H9 (cell line): Measurements from ENCODE around the gene SULT2B1. TPM values are rescaled to one million over a fixed set of nuclear protein-coding genes. Genes with fewer than 3 reads are reported as not detected.

Experiments
- DNase-seq: peaks from one replicate; pipeline ENCODE4 v3.0.0-alpha.2; 2017
- H2AFZ ChIP-seq: one replicate; pipeline ENCODE4 v1.6.1; 2013; ENCODE audit warnings: mild to moderate bottlenecking, low read length, control low read depth, moderate library complexity
- H2AK5ac ChIP-seq: 2 replicates; pipeline ENCODE4 v1.6.1; 2013; ENCODE audit warnings: low read length, control low read depth, mixed read lengths; ENCODE audit not compliant: insufficient read length
- H2BK120ac ChIP-seq: one replicate; pipeline ENCODE4 v1.6.1; 2013; ENCODE audit warnings: low read depth, mild to moderate bottlenecking, low read length, control low read depth, inconsistent platforms; ENCODE audit not compliant: poor library complexity, severe bottlenecking
- H2BK12ac ChIP-seq: 2 replicates; pipeline ENCODE4 v1.6.1; 2013; ENCODE audit warnings: low read length, control low read depth, mixed read lengths, low read depth; ENCODE audit not compliant: insufficient read length
- H2BK15ac ChIP-seq: 2 replicates; pipeline ENCODE4 v1.6.1; 2013; ENCODE audit warnings: low read depth, low read length, control low read depth
- H2BK20ac ChIP-seq: one replicate; pipeline ENCODE4 v1.6.1; 2013; ENCODE audit warnings: low read depth, mild to moderate bottlenecking, low read length, control low read depth, inconsistent platforms; ENCODE audit not compliant: poor library complexity, severe bottlenecking
- H2BK5ac ChIP-seq: 2 replicates; pipeline ENCODE4 v1.6.1; 2013; ENCODE audit warnings: low read length, control low read depth, mixed read lengths; ENCODE audit not compliant: insufficient read length
- H3K14ac ChIP-seq: 2 replicates; pipeline ENCODE4 v1.6.1; 2013; ENCODE audit warnings: low read length, control low read depth; ENCODE audit not compliant: insufficient read depth
- H3K18ac ChIP-seq: 2 replicates; pipeline ENCODE4 v1.6.1; 2013; ENCODE audit warnings: low read depth, mild to moderate bottlenecking, mixed read lengths, low read length, control low read depth; ENCODE audit not compliant: insufficient read length
- H3K23ac ChIP-seq: 2 replicates; pipeline ENCODE4 v1.6.1; 2013; ENCODE audit warnings: low read length, control low read depth, mixed read lengths, low read depth; ENCODE audit not compliant: insufficient read length
- H3K23me2 ChIP-seq: 2 replicates; pipeline ENCODE4 v1.6.1; 2013; ENCODE audit warnings: low read depth, mild to moderate bottlenecking, mixed read lengths, low read length, control low read depth; ENCODE audit not compliant: insufficient read length, poor library complexity, severe bottlenecking
- H3K27ac ChIP-seq: 2 replicates; pipeline ENCODE4 v1.5.1; 2013; ENCODE audit warnings: low read length, control low read depth, mixed read lengths, low read depth; ENCODE audit not compliant: insufficient read length
- H3K27me3 ChIP-seq: 2 replicates; pipeline ENCODE4 v1.6.1; 2013; ENCODE audit warnings: low read length, control low read depth, inconsistent platforms; ENCODE audit not compliant: insufficient read depth
- H3K4ac ChIP-seq: 2 replicates; pipeline ENCODE4 v1.6.1; 2013; ENCODE audit warnings: low read depth, mild to moderate bottlenecking, control low read depth, inconsistent platforms, low read length, moderate library complexity
- H3K4me1 ChIP-seq: 2 replicates; pipeline ENCODE4 v1.6.1; 2013; ENCODE audit warnings: low read length, control low read depth, inconsistent platforms; ENCODE audit not compliant: insufficient read depth
- H3K4me2 ChIP-seq: 2 replicates; pipeline ENCODE4 v1.6.1; 2013; ENCODE audit warnings: low read length, control low read depth, mixed read lengths; ENCODE audit not compliant: insufficient read length, insufficient read depth
- H3K56ac ChIP-seq: 2 replicates; pipeline ENCODE4 v1.6.1; 2013; ENCODE audit warnings: low read depth, mild to moderate bottlenecking, mixed read lengths, low read length, control low read depth; ENCODE audit not compliant: insufficient read length
- H3K79me1 ChIP-seq: 2 replicates; pipeline ENCODE4 v1.6.1; 2013; ENCODE audit warnings: low read depth, mild to moderate bottlenecking, moderate library complexity, low read length, control low read depth, inconsistent platforms; ENCODE audit not compliant: insufficient read depth, poor library complexity, severe bottlenecking
- H3K79me2 ChIP-seq: 2 replicates; pipeline ENCODE4 v1.6.1; 2013; ENCODE audit warnings: low read length, control low read depth, inconsistent platforms; ENCODE audit not compliant: insufficient read depth
- H3K9ac ChIP-seq: 2 replicates; pipeline ENCODE4 v1.6.1; 2013; ENCODE audit warnings: low read length, control low read depth, mixed read lengths; ENCODE audit not compliant: insufficient read length; ENCODE audit errors: extremely low read depth
- H3K9me3 ChIP-seq: one replicate; pipeline ENCODE4 v1.6.1; 2013; ENCODE audit warnings: low read depth, low read length, inconsistent platforms; ENCODE audit not compliant: control insufficient read depth
- H3T11ph ChIP-seq: one replicate; pipeline ENCODE4 v1.6.1; 2013; ENCODE audit warnings: mild to moderate bottlenecking, low read length, control low read depth, inconsistent platforms
- H4K20me1 ChIP-seq: one replicate; pipeline ENCODE4 v1.6.1; 2013; ENCODE audit not compliant: control insufficient read depth, insufficient read length, insufficient read depth
- H4K5ac ChIP-seq: 2 replicates; pipeline ENCODE4 v1.6.1; 2013; ENCODE audit warnings: low read depth, mild to moderate bottlenecking, mixed read lengths, low read length, control low read depth; ENCODE audit not compliant: insufficient read length
- H4K8ac ChIP-seq: replicated peaks from 2 replicates; pipeline ENCODE4 v1.6.1; 2013; ENCODE audit warnings: low read length, control low read depth, mixed read lengths, low read depth; ENCODE audit not compliant: insufficient read length
- H4K91ac ChIP-seq: 2 replicates; pipeline ENCODE4 v1.6.1; 2013; ENCODE audit warnings: low read depth, mild to moderate bottlenecking, moderate library complexity, mixed read lengths, low read length, control low read depth; ENCODE audit not compliant: insufficient read length
- H3K27ac Mint-ChIP-seq, 3 experiments: 2 replicates in 2 of 3; 3 replicates in 1 of 3; pipeline ENCODE4 v1.8.0; 2020 to 2021; ENCODE audit warnings: mixed read lengths in 3 of 3, mild to moderate bottlenecking in 1 of 3, moderate library complexity in 1 of 3
- H3K27me3 Mint-ChIP-seq: 2 replicates; pipeline ENCODE4 v1.8.0; 2021; ENCODE audit warnings: low read depth, mild to moderate bottlenecking, moderate library complexity, mixed read lengths
- H3K36me3 Mint-ChIP-seq, 3 experiments: 2 replicates in 2 of 3; 3 replicates in 1 of 3; pipeline ENCODE4 v1.8.0; 2020 to 2021; ENCODE audit warnings: low read depth in 3 of 3, mixed read lengths in 3 of 3; ENCODE audit not compliant: insufficient read depth in 1 of 3
- H3K4me1 Mint-ChIP-seq, 2 experiments: 2 replicates each; pipeline ENCODE4 v1.8.0; 2020; ENCODE audit warnings: mixed read lengths in 2 of 2
- H3K4me3 Mint-ChIP-seq, 2 experiments: 2 replicates in 1 of 2; 3 replicates in 1 of 2; pipeline ENCODE4 v1.8.0; 2020 to 2021; ENCODE audit warnings: mild to moderate bottlenecking in 2 of 2, mixed read lengths in 2 of 2, moderate library complexity in 1 of 2
- H3K9me3 Mint-ChIP-seq, 2 experiments: 2 replicates in 1 of 2; 3 replicates in 1 of 2; pipeline ENCODE4 v1.8.0; 2020; ENCODE audit warnings: mild to moderate bottlenecking in 2 of 2, mixed read lengths in 2 of 2, moderate library complexity in 1 of 2
- WGBS: extraction: QIAGEN DNeasy Blood & Tissue Kit; methylation state at CpG from one replicate; pipeline ENCODE4 v1.1.7; 2013; ENCODE audit warnings: missing lambda C conversion rate, low lambda C conversion rate, mixed read lengths; ENCODE audit not compliant: insufficient read length; ENCODE audit errors: extremely low coverage; 5-methylcytosine and 5-hydroxymethylcytosine counted together
- total RNA-seq: library from RNA; stranded (reverse); gene quantifications from 2 replicates; pipeline ENCODE4 v1.2.1, GENCODE V29; 2021
- TF ChIP-seq, protein P1 (sequence below): fragments of 200-600 bp; sonication (generic); conservative IDR thresholded peaks from 3 replicates; pipeline ENCODE4 v1.8.0; 2021; ENCODE audit warnings: antibody characterized with exemption, mild to moderate bottlenecking

The SULT2B1 gene
- total RNA-seq, 1 experiment from 2014 or later: 1.7 TPM

DNA sequence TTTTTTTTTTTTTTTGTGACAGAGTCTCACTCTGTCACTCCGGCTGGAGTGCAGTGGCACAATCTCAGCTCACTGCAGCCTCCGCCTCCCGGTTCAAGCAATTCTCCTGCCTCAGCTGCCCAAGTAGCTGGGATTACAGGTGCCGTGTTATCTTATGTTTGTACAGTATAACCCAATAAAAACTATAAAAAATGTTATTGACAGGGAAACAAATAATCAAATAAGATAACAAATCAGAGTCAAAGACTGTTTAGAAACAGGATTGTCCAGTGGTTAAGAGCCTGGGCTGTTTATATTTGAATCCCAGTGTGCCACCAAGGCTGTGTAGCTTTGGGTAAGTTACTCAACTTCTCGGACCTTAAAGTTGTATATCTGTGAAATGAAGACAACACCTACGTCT is 21.2 kb upstream of the SULT2B1 start:
- Mint-ChIP-seq H3K27ac (no peak overlapping the region), H3K36me3 (peaks cover 14 to 31% (median 18%) of the 10 kb centered on the region in 3 experiments), H3K9me3 (peaks cover 31 to 34% of the 10 kb centered on the region in 2 experiments), H3K4me1 (peaks cover 3 to 9% of the 10 kb centered on the region in 2 experiments), H3K27me3 (peaks cover 1% of the 10 kb centered on the region; the same call in 1 of the 2 replicates), H3K4me3 (no peak overlapping the region)
- H3K27ac ChIP-seq: no peak overlapping the region
- no peak overlapping the region for H2BK20ac ChIP-seq
- no peak overlapping the region; the same call in 1 of the 2 replicates for H2BK15ac ChIP-seq
- no peaks in the 10 kb centered on the region for H3K9me3 ChIP-seq
- H2AFZ ChIP-seq: no peak overlapping the region
- no peak overlapping the region for H4K5ac ChIP-seq
- no peak overlapping the region for H3T11ph ChIP-seq
- H3K23me2 ChIP-seq: no peaks in the 10 kb centered on the region
- no peaks in the 10 kb centered on the region for H3K79me1 ChIP-seq
- no peaks in the 10 kb centered on the region for H3K27me3 ChIP-seq
- H4K20me1 ChIP-seq: no peaks in the 10 kb centered on the region
- no peak overlapping the region for H3K18ac ChIP-seq
- no peak for DNase-seq
- no peak overlapping the region for H4K91ac ChIP-seq
- no peak overlapping the region for H3K56ac ChIP-seq
- H2AK5ac ChIP-seq: no peak overlapping the region
- no peak overlapping the region for H3K9ac ChIP-seq
- H3K4ac ChIP-seq: no peak overlapping the region
- no peaks in the 10 kb centered on the region; the same call in 1 of the 2 replicates for H3K4me1 ChIP-seq
- no peak overlapping the region for H3K14ac ChIP-seq
- no CpG with 5 or more reads among the region's 6 CpGs for WGBS
- H3K23ac ChIP-seq: no peak overlapping the region
- H2BK120ac ChIP-seq: no peak overlapping the region
- no peak overlapping the region for H4K8ac ChIP-seq
- no peak overlapping the region for H2BK12ac ChIP-seq
- H3K79me2 ChIP-seq: no peaks in the 10 kb centered on the region
- no peak overlapping the region for H3K4me2 ChIP-seq
- TF ChIP-seq, protein P1, sequence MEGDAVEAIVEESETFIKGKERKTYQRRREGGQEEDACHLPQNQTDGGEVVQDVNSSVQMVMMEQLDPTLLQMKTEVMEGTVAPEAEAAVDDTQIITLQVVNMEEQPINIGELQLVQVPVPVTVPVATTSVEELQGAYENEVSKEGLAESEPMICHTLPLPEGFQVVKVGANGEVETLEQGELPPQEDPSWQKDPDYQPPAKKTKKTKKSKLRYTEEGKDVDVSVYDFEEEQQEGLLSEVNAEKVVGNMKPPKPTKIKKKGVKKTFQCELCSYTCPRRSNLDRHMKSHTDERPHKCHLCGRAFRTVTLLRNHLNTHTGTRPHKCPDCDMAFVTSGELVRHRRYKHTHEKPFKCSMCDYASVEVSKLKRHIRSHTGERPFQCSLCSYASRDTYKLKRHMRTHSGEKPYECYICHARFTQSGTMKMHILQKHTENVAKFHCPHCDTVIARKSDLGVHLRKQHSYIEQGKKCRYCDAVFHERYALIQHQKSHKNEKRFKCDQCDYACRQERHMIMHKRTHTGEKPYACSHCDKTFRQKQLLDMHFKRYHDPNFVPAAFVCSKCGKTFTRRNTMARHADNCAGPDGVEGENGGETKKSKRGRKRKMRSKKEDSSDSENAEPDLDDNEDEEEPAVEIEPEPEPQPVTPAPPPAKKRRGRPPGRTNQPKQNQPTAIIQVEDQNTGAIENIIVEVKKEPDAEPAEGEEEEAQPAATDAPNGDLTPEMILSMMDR: no peak
- no peak overlapping the region for H2BK5ac ChIP-seq
